Testis (tissue), 2 donors: Measurements from ENCODE around the gene ADAMTS16.

Experiments used
- POLR2A ChIP-seq: fragments of 450-650 bp; IDR thresholded peaks from one replicate; pipeline ENCODE4 v1.6.1; 2017; ENCODE audit warnings: antibody characterized with exemption, mild to moderate bottlenecking, moderate library complexity
- TF ChIP-seq, protein P1 (sequence below), 3 experiments: fragments of 450-650 bp in 2 of 3; fragments of 200-600 bp in 1 of 3; sonication (generic) in 1 of 3; IDR thresholded peaks; one replicate each; pipeline ENCODE4 v1.5.1; 2016 to 2019; ENCODE audit warnings: antibody characterized with exemption in 3 of 3, mild to moderate bottlenecking in 2 of 3, moderate library complexity in 1 of 3

DNA sequence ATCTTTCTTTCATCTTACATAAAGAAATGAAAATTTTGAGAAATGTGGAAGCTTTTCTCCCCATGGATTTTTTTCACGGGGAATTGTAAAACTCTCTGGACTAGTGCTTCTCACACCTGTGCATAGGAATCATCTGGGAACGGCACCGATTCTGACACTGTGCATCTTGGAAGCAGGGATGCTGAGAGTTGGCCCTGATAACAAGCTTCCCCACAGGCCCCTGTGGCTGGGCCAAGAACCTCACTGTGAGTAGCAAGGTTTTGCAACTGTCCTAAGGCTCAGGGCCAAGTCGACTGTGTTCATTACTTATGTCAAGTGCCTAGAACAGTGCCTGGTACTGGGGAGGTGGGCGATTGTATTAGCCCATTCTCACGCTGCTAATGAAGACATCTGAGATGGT, 174.5 kb downstream of the ADAMTS16 start:
- TF ChIP-seq, protein P1, sequence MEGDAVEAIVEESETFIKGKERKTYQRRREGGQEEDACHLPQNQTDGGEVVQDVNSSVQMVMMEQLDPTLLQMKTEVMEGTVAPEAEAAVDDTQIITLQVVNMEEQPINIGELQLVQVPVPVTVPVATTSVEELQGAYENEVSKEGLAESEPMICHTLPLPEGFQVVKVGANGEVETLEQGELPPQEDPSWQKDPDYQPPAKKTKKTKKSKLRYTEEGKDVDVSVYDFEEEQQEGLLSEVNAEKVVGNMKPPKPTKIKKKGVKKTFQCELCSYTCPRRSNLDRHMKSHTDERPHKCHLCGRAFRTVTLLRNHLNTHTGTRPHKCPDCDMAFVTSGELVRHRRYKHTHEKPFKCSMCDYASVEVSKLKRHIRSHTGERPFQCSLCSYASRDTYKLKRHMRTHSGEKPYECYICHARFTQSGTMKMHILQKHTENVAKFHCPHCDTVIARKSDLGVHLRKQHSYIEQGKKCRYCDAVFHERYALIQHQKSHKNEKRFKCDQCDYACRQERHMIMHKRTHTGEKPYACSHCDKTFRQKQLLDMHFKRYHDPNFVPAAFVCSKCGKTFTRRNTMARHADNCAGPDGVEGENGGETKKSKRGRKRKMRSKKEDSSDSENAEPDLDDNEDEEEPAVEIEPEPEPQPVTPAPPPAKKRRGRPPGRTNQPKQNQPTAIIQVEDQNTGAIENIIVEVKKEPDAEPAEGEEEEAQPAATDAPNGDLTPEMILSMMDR (IDR thresholded peaks at IDR 0.05) = no peak
- TF ChIP-seq POLR2A = no peak
